ENCODE data around the gene ACY1.

ACY1 gene

GRCh38 chr3:51945031-51945840 lies 38.1 kb upstream of the ACY1 start:
- in situ Hi-C loops (cut with MboI; ENCODE audit: low pct_unique_long_range_greater_than_20kb, low sequenced_read_pairs) = no loop called here
- no peak for DNase-seq

DNA sequence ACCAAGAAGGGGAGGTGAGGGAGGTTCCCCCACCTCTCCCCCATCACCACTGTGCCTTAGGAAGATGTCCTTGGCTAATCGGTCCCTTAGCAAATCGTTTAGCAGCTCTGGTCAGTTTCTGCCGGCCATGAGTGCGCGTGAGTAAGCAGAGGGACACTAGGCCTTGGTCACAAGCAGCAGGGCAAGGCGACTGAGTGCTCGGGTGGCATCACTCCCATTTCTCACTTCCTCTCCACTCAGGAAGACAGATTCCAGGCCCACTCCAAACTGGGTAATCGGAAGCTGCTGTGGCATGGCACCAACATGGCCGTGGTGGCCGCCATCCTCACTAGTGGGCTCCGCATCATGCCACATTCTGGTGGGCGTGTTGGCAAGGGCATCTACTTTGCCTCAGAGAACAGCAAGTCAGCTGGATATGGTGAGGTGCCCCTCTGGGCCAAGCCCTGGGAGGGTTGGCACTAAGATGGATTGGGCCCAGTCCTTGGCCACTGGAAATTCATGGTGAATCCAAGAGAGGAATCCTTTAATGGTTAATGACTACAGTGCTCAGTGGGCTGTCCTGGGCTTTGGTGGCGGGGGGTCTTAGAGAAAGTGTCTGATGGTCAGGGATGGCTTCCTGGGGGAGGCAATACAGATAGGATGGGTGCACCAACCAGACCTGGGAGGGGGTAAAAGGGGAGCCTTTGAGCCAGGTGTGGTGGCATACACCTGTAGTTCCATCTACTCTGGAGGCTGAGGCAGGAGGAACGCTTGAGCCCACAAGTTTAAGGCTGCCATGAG lies 37.2 kb upstream of the ACY1 start:
- no peak for DNase-seq
- in situ Hi-C loops (cut with MboI; ENCODE audit: low pct_unique_long_range_greater_than_20kb, low sequenced_read_pairs) = no loop called here

DNA sequence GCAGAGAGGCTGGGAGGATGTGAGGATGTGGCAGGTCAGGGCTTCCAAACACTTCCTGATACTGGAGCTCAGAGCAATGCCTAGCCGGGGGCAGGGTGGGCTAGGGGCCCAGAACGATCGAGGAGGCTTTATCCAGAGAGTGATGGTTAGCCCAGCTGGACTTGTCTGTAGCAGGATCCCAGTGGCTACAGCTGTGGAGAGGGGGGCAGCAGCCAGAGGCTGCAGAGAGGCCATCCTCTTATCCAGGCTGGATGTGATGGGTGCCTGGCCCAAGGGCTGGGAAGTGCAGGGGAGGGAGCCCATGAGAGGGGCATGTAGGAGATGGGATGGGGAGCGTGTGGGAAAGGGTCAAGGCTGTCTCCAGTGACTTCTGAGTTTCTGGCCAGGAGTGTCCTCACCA lies 36.5 kb upstream of the ACY1 start:
- no peak for DNase-seq
- in situ Hi-C loops (cut with MboI; ENCODE audit: low pct_unique_long_range_greater_than_20kb, low sequenced_read_pairs) = no loop called here

GRCh38 chr3:51947215-51947900 lies 36.0 kb upstream of the ACY1 start:
- in situ Hi-C loops (cut with MboI; ENCODE audit: low pct_unique_long_range_greater_than_20kb, low sequenced_read_pairs) = no loop called here
- DNase-seq = no peak

DNA sequence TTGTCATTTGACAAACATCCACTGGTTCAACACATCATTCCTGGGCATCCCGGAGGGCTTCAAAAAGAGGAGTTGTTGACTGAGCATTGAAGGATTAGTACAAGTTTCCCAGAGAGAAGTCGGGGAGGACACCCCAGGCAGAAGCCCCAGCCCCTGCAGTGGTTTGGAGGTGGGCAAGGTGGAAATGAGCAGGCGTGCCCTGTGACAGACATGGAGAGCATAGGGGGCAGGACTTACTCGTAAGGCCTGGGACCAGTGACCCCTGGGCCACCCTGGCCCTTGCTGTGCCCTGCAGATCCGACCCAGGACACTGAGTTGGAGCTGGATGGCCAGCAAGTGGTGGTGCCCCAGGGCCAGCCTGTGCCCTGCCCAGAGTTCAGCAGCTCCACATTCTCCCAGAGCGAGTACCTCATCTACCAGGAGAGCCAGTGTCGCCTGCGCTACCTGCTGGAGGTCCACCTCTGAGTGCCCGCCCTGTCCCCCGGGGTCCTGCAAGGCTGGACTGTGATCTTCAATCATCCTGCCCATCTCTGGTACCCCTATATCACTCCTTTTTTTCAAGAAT lies 35.2 kb upstream of the ACY1 start:
- no peak for DNase-seq
- in situ Hi-C loops (cut with MboI; ENCODE audit: low pct_unique_long_range_greater_than_20kb, low sequenced_read_pairs) = no loop called here

- in situ Hi-C loops (cut with MboI; ENCODE audit: low pct_unique_long_range_greater_than_20kb, low sequenced_read_pairs) = no loop called here
- no peak for DNase-seq
Measured at GRCh38 chr3:51949121-51949520, 34.2 kb upstream of the ACY1 start.

DNA sequence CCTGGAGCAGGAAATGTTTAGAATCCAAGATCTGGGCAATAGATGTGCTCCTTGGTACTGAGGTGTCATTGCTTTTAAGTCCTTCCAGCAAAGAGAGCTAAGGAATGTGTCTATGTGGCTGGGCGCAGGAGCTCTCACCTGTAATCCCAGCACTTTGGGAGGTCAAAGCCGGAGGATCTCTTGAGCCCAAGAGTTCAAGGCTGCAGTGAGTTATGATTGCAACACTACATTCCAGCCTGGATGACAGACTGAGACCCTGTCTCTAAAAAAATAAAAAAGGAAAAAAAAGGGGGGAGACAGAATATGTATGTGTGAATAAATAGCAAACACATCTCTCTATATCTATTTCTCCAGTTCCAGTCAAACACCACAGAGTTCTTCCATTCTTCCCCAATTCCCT lies 32.4 kb upstream of the ACY1 start:
- in situ Hi-C loops (cut with MboI; ENCODE audit: low pct_unique_long_range_greater_than_20kb, low sequenced_read_pairs) = no loop called here
- no peak for DNase-seq

GRCh38 chr3:51953445-51953844 lies 29.9 kb upstream of the ACY1 start:
- in situ Hi-C loops (cut with MboI; ENCODE audit: low pct_unique_long_range_greater_than_20kb, low sequenced_read_pairs) = no loop called here
- DNase-seq = peak; percentile 64

DNA sequence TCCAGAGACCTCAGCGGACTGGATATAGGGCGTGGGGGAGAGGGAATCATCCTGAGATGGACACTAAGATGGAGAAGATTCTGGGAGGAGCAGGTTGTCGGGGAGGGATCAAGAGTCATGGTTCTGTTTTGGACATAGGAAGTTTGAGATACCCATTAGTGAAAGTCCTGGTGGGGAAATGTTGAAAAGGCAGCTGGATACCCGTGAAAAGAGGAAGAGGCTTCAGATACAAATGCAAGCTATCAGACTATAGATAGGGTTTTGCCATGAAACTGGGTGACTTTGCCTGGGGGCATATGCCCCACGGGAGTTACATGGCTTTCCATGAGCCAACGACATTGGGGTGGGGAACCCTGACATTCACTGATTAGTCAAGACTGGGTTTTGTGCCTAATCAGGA lies 29.2 kb upstream of the ACY1 start:
- in situ Hi-C loops (cut with MboI; ENCODE audit: low pct_unique_long_range_greater_than_20kb, low sequenced_read_pairs) = no loop called here
- peak; percentile 47 for DNase-seq

DNA sequence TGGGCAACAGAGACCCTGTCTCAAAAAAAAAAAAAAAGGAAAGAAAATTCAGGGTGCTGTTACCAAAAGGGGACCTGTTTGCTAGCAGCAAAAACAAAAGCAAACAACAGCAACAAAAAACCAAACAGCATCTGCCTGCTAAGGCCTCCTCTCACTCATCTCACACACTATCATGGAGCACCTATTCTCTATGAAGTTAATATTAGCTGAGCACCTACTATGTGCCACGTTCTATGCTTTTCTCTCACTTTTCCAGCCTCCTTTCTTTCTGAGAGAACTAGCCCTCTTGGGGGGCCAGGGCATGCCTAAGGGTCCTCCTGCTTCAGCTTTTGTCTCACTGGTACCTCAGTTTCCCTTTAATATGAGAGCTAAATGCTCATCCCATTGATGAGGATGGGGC lies 28.6 kb upstream of the ACY1 start:
- in situ Hi-C loops (cut with MboI; ENCODE audit: low pct_unique_long_range_greater_than_20kb, low sequenced_read_pairs) = no loop called here
- DNase-seq = no peak

GRCh38 chr3:51955175-51955892 lies 28.0 kb upstream of the ACY1 start, which contains the start of gene GPR62:
TSS of gene GPR62 (plus strand) at chr3:51955381. CDS start at chr3:51955653, 272 bp downstream.
- DNase-seq = no peak
- in situ Hi-C loops (cut with MboI; ENCODE audit: low pct_unique_long_range_greater_than_20kb, low sequenced_read_pairs) = no loop called here

DNA sequence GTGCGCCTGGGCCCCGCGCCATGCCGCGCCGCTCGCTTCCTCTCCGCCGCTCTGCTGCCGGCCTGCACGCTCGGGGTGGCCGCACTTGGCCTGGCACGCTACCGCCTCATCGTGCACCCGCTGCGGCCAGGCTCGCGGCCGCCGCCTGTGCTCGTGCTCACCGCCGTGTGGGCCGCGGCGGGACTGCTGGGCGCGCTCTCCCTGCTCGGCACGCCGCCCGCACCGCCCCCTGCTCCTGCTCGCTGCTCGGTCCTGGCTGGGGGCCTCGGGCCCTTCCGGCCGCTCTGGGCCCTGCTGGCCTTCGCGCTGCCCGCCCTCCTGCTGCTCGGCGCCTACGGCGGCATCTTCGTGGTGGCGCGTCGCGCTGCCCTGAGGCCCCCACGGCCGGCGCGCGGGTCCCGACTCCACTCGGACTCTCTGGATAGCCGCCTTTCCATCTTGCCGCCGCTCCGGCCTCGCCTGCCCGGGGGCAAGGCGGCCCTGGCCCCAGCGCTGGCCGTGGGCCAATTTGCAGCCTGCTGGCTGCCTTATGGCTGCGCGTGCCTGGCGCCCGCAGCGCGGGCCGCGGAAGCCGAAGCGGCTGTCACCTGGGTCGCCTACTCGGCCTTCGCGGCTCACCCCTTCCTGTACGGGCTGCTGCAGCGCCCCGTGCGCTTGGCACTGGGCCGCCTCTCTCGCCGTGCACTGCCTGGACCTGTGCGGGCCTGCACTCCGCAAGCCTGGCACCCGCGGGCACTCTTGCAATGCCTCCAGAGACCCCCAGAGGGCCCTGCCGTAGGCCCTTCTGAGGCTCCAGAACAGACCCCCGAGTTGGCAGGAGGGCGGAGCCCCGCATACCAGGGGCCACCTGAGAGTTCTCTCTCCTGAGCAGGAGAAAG lies 27.2 kb upstream of the ACY1 start:
- no peak for DNase-seq
- in situ Hi-C loops (cut with MboI; ENCODE audit: low pct_unique_long_range_greater_than_20kb, low sequenced_read_pairs) = no loop called here

DNA sequence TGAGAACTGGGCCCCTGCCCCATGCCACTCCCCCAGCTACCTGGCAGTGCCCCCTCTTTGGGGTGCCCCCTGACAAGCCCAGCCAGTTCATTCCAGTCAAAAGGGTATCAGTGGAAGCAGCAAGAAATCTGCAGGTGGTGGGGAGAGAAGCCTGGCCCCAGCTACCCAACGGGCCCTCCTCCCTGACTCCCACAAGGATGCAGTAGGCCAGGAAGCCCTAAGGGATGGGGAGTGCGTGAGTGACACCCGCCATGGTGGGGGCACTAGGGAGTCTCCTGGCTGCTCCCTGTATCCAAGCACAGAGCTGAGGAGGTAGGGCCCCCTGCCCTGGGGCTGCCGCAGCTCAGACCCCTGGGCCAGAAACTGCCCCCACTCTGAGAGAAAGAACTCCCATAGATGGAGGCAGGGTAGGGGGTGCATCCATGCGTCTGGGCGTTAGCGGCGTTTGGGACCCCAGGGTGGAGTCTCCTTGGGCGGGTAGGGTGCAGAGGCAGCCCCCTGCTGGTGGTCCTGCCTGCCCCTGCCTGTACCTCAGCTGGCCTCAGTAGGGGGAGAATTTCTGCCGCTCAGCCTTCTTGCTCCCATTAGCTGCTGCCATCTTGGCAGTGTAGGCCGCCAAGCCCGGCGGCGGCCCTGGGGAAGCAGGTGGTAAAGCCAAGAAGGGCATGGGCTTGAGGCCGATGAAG lies 25.7 kb upstream of the ACY1 start:
- in situ Hi-C loops (cut with MboI; ENCODE audit: low pct_unique_long_range_greater_than_20kb, low sequenced_read_pairs) = no loop called here
- no peak for DNase-seq

- in situ Hi-C loops (cut with MboI; ENCODE audit: low pct_unique_long_range_greater_than_20kb, low sequenced_read_pairs) = no loop called here
- no peak for DNase-seq
Measured at GRCh38 chr3:51958603-51959521, 24.5 kb upstream of the ACY1 start.

- in situ Hi-C loops (cut with MboI; ENCODE audit: low pct_unique_long_range_greater_than_20kb, low sequenced_read_pairs) = no loop called here
- no peak for DNase-seq
Measured at GRCh38 chr3:51959651-51960050, 23.7 kb upstream of the ACY1 start.

GRCh38 chr3:51960386-51960785 lies 22.9 kb upstream of the ACY1 start:
- in situ Hi-C loops (cut with MboI; ENCODE audit: low pct_unique_long_range_greater_than_20kb, low sequenced_read_pairs) = no loop called here
- DNase-seq = no peak

- no peak for DNase-seq
- in situ Hi-C loops (cut with MboI; ENCODE audit: low pct_unique_long_range_greater_than_20kb, low sequenced_read_pairs) = no loop called here
Measured at GRCh38 chr3:51961011-51961410, 22.3 kb upstream of the ACY1 start.

All from KBM-7 (cell line).